KMS-11 (cell line): ENCODE data around the gene FOXD1.

ENCODE experiments used
- H2AFZ ChIP-seq: fragments of 200-600 bp; sonication (generic); 2 replicates; pipeline ENCODE4 v1.6.1; 2016; ENCODE audit warnings: antibody characterized with exemption, mixed run types, low read depth
- H3K27ac ChIP-seq: fragments of 200-600 bp; sonication (generic); 2 replicates; pipeline ENCODE4 v1.6.1; 2016; ENCODE audit warnings: mild to moderate bottlenecking, mixed run types
- H3K27me3 ChIP-seq: fragments of 200-600 bp; sonication (generic); 2 replicates; pipeline ENCODE4 v1.6.1; 2017; ENCODE audit warnings: mild to moderate bottlenecking, low read depth, mixed run types, moderate library complexity; ENCODE audit not compliant: insufficient read depth
- H3K36me3 ChIP-seq: fragments of 200-600 bp; sonication (generic); 2 replicates; pipeline ENCODE4 v1.6.1; 2017; ENCODE audit warnings: mild to moderate bottlenecking, mixed run types; ENCODE audit not compliant: insufficient read depth
- H3K4me1 ChIP-seq: fragments of 200-600 bp; sonication (generic); 2 replicates; pipeline ENCODE4 v1.6.1; 2016; ENCODE audit warnings: mild to moderate bottlenecking, low read depth, mixed run types; ENCODE audit not compliant: poor library complexity, severe bottlenecking
- H3K4me2 ChIP-seq: fragments of 200-600 bp; sonication (generic); 2 replicates; pipeline ENCODE4 v1.7.0; 2016; ENCODE audit warnings: mild to moderate bottlenecking, mixed run types
- H3K4me3 ChIP-seq: fragments of 200-600 bp; sonication (generic); IDR thresholded peaks from 2 replicates; pipeline ENCODE4 v1.6.1; 2017; ENCODE audit warnings: low read depth, low read length, mixed read lengths; ENCODE audit not compliant: insufficient read depth
- H3K79me2 ChIP-seq: fragments of 200-600 bp; sonication (generic); 2 replicates; pipeline ENCODE4 v1.6.1; 2016; ENCODE audit warnings: low read depth, mixed run types; ENCODE audit not compliant: insufficient read depth
- H3K9ac ChIP-seq: fragments of 200-600 bp; sonication (generic); 2 replicates; pipeline ENCODE4 v1.6.1; 2016; ENCODE audit warnings: mild to moderate bottlenecking, mixed run types
- H4K20me1 ChIP-seq: fragments of 200-600 bp; sonication (generic); 2 replicates; pipeline ENCODE4 v1.6.1; 2016; ENCODE audit warnings: mild to moderate bottlenecking, mixed run types; ENCODE audit not compliant: insufficient read depth
- TF ChIP-seq, protein P1 (sequence below): fragments of 200-600 bp; sonication (generic); conservative IDR thresholded peaks from 2 replicates; pipeline ENCODE4 v1.6.1; 2017; ENCODE audit warnings: low read depth, mild to moderate bottlenecking, antibody characterized with exemption, low read length, moderate library complexity, mixed read lengths

FOXD1 gene

DNA sequence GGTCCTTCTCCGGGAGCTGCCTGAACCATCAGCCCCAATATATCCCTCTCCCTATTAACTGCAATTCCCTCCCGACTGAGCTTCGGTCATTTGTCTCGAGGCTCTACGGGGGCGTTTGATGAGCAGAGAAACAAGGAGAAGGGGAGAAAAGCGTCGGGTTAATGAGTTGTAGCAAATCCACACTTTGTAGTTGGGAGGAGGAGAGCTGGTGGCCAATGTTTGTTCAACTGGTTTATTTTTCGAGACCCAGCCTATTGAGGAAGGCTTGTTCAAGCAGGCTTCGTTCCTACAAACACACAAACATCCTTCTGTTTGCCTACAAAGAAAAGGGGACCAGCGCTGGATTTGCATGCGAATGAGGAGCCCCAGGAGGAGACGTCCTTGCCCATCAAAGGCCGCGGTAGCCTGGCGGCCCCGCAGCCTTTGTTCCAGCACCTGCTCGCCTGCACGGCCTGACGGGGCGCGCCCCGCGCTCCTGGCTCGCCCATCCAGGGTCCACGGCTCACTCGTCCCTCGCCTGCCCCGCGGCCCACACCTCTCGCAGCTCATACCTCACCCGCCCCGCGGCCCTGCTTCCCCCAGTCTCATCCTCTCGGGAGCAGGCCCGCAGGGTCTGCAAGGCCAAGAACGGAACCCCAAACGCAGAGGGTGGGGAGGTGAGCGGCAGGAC lies 4.6 kb downstream of the FOXD1 start:
- Histone ChIP-seq H3K27me3 (no peaks in the 10 kb centered on the region), H3K27ac (no peak overlapping the region), H3K36me3 (no peaks in the 10 kb centered on the region), H3K4me1 (peaks cover 14% of the 10 kb centered on the region), H3K79me2 (peaks cover 22% of the 10 kb centered on the region), H2AFZ (no peak overlapping the region), H3K4me3 (no peak overlapping the region), H3K4me2 (no peak overlapping the region), H4K20me1 (no peaks in the 10 kb centered on the region), H3K9ac (no peak overlapping the region)
- TF ChIP-seq, protein P1, sequence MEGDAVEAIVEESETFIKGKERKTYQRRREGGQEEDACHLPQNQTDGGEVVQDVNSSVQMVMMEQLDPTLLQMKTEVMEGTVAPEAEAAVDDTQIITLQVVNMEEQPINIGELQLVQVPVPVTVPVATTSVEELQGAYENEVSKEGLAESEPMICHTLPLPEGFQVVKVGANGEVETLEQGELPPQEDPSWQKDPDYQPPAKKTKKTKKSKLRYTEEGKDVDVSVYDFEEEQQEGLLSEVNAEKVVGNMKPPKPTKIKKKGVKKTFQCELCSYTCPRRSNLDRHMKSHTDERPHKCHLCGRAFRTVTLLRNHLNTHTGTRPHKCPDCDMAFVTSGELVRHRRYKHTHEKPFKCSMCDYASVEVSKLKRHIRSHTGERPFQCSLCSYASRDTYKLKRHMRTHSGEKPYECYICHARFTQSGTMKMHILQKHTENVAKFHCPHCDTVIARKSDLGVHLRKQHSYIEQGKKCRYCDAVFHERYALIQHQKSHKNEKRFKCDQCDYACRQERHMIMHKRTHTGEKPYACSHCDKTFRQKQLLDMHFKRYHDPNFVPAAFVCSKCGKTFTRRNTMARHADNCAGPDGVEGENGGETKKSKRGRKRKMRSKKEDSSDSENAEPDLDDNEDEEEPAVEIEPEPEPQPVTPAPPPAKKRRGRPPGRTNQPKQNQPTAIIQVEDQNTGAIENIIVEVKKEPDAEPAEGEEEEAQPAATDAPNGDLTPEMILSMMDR, result no peak

GRCh38 chr5:73442996-73443627 lies 5.5 kb downstream of the FOXD1 start:
- Histone ChIP-seq H3K4me2 (no peak overlapping the region), H3K27me3 (no peaks in the 10 kb centered on the region), H4K20me1 (no peaks in the 10 kb centered on the region), H3K79me2 (peaks cover 22% of the 10 kb centered on the region), H3K9ac (no peak overlapping the region), H3K4me1 (peaks cover 14% of the 10 kb centered on the region), H3K36me3 (no peaks in the 10 kb centered on the region), H3K27ac (no peak overlapping the region), H3K4me3 (no peak overlapping the region), H2AFZ (no peak overlapping the region)
- TF ChIP-seq, protein P1, result no peak

GRCh38 chr5:73442231-73442811 lies 6.3 kb downstream of the FOXD1 start:
- TF ChIP-seq, protein P1, result no peak
- no peaks in the 10 kb centered on the region for H3K27me3 ChIP-seq

GRCh38 chr5:73441378-73441777 lies 7.2 kb downstream of the FOXD1 start:
- no peaks in the 10 kb centered on the region for H4K20me1 ChIP-seq
- peaks cover 14% of the 10 kb centered on the region for H3K4me1 ChIP-seq
- TF ChIP-seq, protein P1, result no peak
- H3K27ac ChIP-seq, result no peak overlapping the region
- H3K79me2 ChIP-seq, result peaks cover 18% of the 10 kb centered on the region
- no peak overlapping the region for H3K9ac ChIP-seq
- H3K4me2 ChIP-seq, result no peak overlapping the region
- H3K36me3 ChIP-seq, result no peaks in the 10 kb centered on the region
- no peak overlapping the region for H3K4me3 ChIP-seq
- no peaks in the 10 kb centered on the region for H3K27me3 ChIP-seq
- no peak overlapping the region for H2AFZ ChIP-seq

More at GRCh38 chr5:73442231-73442811, 6.3 kb downstream of the FOXD1 start:
- H4K20me1 ChIP-seq, result no peaks in the 10 kb centered on the region
- peaks cover 14% of the 10 kb centered on the region for H3K4me1 ChIP-seq
- no peak overlapping the region for H2AFZ ChIP-seq
- no peaks in the 10 kb centered on the region for H3K36me3 ChIP-seq
- H3K27ac ChIP-seq, result no peak overlapping the region
- H3K79me2 ChIP-seq, result peaks cover 22% of the 10 kb centered on the region
- H3K4me3 ChIP-seq, result no peak overlapping the region
- H3K9ac ChIP-seq, result no peak overlapping the region
- H3K4me2 ChIP-seq, result no peak overlapping the region
